Cardiac muscle cell (in vitro differentiated cells and primary cell): Measurements from ENCODE around the gene BRF1. TPM values are rescaled to one million over a fixed set of nuclear protein-coding genes. Genes with fewer than 3 reads are reported as not detected.

ENCODE experiments used
- DNase-seq, 2 donors: peaks; one replicate each; pipeline versions ENCODE4 v3.0.0 to v3.0.0-alpha.2; 2010 to 2017; ENCODE audit warnings: low read depth in 1 of 2, low spot score in 1 of 2
- H3K27ac ChIP-seq: fragments of 200-600 bp; sonication (generic); 2 replicates; pipeline ENCODE4 v1.5.1; 2016
- H3K27me3 ChIP-seq: fragments of 200-600 bp; sonication (generic); 2 replicates; pipeline ENCODE4 v1.6.0; 2016; ENCODE audit warnings: control low read depth
- H3K36me3 ChIP-seq: fragments of 200-600 bp; sonication (generic); 2 replicates; pipeline ENCODE4 v1.5.1; 2016; ENCODE audit warnings: control low read depth
- H3K4me1 ChIP-seq: fragments of 200-600 bp; sonication (generic); 2 replicates; pipeline ENCODE4 v1.8.1; 2017; ENCODE audit warnings: low read depth, mild to moderate bottlenecking, mixed run types
- H3K4me3 ChIP-seq: fragments of 200-600 bp; sonication (generic); 2 replicates; pipeline ENCODE4 v1.5.1; 2016; ENCODE audit warnings: mild to moderate bottlenecking
- H3K9me3 ChIP-seq: fragments of 200-600 bp; sonication (generic); 2 replicates; pipeline ENCODE4 v1.5.1; 2017; ENCODE audit warnings: low read depth, mild to moderate bottlenecking, control low read depth
- polyA plus RNA-seq: library from polyadenylated mRNA; unstranded; fragments of >200 nt; fragmentation: Nextera tagmentation; extraction: Ambion mirVana; gene quantifications from 2 replicates; pipeline ENCODE4 v1.2.1, GENCODE V29; 2016
- total RNA-seq: library from RNA; depleted of rRNA; stranded (reverse); fragments of >200 nt; gene quantifications from 2 replicates; pipeline ENCODE4 v1.2.3, GENCODE V29; 2016
- TF ChIP-seq, protein P1 (sequence below): IDR thresholded peaks from 2 replicates; pipeline ENCODE4 v1.5.1; 2012; ENCODE audit warnings: low read depth, mild to moderate bottlenecking, low read length

BRF1 gene
- total and polyA plus RNA-seq, 2 experiments from 2014 or later = 26.6 to 82.2 TPM

DNA sequence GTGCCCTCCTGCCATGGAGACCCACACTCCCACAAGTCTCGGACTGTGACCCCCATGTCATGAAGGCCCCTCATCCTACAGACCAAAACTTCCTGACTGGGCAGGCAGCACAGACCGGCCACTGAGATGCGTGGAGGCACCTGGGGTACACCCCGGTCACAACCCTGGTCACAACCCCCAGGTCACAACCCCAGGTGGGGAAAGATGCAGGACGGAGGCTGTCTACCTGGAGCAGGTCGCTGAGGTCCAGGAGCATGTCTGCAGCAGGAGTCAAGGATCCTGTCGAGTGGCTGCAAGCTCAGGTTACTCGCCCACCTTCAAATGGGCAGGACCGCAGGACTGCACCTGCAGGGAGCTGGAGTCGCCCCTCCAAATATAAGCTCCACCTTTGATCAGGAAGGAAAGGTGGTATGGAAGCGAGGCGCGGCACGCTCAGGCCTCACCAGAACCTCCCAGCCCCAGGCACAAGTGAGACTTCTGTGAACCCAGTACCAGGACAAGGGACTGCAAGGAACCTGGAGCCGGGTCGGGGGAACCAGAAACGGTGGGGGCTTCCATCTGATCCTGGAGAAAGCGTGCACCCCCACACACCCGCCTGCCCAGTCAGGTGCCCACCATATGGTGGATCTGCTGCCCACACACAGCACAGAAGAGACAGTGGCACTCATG, 44.4 kb downstream of the BRF1 start:
- TF ChIP-seq, protein P1, sequence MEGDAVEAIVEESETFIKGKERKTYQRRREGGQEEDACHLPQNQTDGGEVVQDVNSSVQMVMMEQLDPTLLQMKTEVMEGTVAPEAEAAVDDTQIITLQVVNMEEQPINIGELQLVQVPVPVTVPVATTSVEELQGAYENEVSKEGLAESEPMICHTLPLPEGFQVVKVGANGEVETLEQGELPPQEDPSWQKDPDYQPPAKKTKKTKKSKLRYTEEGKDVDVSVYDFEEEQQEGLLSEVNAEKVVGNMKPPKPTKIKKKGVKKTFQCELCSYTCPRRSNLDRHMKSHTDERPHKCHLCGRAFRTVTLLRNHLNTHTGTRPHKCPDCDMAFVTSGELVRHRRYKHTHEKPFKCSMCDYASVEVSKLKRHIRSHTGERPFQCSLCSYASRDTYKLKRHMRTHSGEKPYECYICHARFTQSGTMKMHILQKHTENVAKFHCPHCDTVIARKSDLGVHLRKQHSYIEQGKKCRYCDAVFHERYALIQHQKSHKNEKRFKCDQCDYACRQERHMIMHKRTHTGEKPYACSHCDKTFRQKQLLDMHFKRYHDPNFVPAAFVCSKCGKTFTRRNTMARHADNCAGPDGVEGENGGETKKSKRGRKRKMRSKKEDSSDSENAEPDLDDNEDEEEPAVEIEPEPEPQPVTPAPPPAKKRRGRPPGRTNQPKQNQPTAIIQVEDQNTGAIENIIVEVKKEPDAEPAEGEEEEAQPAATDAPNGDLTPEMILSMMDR = no peak
- Histone ChIP-seq H3K4me3 (no peak overlapping the region), H3K9me3 (no peaks in the 10 kb centered on the region), H3K36me3 (peaks cover 7% of the 10 kb centered on the region), H3K27me3 (no peaks in the 10 kb centered on the region), H3K4me1 (peaks cover 6% of the 10 kb centered on the region), H3K27ac (no peak overlapping the region)
- no peak for DNase-seq

DNA sequence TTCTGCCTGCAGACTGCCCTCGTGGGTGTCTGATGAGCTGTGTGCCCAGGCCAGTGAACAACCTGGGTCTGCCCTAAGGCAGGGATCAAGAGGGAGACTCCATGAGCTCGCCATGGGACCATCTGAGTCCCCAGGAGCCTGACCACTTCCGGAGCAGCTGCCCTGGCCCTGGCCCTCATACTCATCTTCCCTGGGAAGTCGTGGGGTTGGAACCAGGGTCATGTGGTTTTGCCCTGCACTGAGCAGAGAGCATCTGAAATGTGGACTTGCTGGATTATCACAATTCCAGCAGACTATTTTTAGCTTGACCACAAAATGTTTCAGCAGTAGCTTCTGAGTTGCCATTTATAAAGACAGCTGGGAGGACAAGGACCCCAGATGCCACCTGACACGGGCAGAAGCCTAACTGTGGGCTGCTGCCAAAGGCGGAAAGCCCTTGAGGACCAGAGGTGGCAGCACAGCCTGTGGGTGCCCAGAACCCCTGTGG, 45.7 kb downstream of the BRF1 start:
- no peak overlapping the region for H3K4me3 ChIP-seq
- H3K36me3 ChIP-seq = peaks cover 7% of the 10 kb centered on the region
- TF ChIP-seq, protein P1 = no peak
- H3K9me3 ChIP-seq = no peaks in the 10 kb centered on the region
- peak overlapping the region; percentile 67 for H3K27ac ChIP-seq
- DNase-seq = peak in 1 of 2 donors; percentile 14
- H3K4me1 ChIP-seq = peaks cover 6% of the 10 kb centered on the region
- H3K27me3 ChIP-seq = no peaks in the 10 kb centered on the region

DNA sequence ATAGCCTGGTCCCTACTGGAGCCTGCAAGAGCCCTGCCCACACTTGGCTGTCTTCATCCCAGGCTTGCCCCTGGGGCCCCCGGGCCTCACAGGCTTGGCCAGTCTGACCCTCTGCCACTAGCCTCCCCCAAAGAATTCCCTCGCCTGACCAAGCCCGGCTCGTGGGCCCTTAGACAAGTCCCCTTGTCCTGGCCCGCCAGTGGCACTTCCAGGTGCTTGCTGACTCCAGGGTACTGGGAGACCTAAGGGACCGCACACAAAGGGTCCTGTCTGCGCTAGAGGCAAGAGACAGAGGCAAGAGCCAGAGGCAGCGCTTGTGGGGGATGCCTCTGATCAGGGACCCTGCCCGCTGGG, 47.5 kb downstream of the BRF1 start:
- Histone ChIP-seq H3K9me3 (no peaks in the 10 kb centered on the region), H3K4me3 (no peak overlapping the region), H3K36me3 (peaks cover 7% of the 10 kb centered on the region), H3K27me3 (no peaks in the 10 kb centered on the region), H3K27ac (no peak overlapping the region), H3K4me1 (peaks cover 6% of the 10 kb centered on the region)
- TF ChIP-seq, protein P1 = no peak
- DNase-seq = no peak

DNA sequence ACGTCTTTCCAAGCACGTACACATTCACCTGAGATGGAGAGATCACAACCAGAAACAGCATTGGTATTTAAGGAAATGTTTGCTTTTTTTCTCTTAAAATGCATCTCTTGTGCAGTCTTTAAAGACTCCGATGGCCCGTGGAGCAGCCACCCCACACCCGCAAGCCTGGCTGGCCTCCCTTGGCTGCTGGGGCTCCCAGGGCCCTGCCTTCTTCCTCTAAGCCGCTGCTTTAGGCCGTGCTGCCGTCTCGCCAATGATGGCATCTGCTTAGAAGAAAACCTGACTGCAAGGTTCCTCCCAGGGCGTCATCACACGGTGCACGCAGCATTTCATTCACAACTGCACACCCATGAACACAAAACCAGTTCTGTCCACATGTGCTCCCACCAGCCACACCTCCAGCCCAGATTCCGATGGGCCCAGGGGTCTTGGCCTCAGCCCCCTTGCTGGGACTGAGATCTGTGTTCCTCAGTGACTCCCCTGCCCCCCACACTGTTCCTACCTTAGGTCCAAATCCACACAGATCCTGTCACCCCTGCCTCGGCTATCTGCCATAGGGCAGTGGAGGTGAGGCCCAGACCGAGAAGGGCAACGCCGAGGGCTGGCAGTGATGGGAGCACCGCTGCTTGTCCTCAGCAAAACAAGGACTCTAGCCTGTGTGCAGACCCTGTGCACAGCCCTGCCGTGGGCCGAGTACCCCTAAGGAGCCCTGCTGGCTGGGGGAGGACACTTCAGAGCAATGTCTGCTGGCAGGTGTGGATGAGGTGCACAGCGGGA, 48.1 kb downstream of the BRF1 start:
- Histone ChIP-seq H3K27ac (no peak overlapping the region), H3K4me3 (no peak overlapping the region), H3K4me1 (peaks cover 9% of the 10 kb centered on the region), H3K9me3 (no peaks in the 10 kb centered on the region), H3K27me3 (no peaks in the 10 kb centered on the region), H3K36me3 (peaks cover 7% of the 10 kb centered on the region)
- TF ChIP-seq, protein P1 = no peak
- DNase-seq = no peak

DNA sequence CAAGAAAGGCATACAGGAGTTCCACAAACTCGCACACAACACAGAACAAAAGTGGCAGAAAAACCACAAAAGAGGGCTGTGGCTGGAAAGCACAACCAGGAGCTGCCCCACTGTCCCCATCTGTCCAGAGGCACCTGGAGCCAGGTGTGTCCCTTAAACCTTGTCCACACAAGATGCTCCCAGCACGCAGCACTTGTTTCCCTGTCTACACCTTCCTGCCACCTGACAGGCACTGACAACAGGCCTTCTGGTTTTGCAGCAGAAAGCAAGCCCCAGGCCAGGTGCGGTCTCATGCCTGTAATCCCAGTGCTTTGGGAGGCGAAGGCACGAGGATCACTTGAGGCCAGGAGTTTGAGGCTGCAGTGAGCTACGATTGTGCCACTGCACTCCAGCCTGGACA, 48.9 kb downstream of the BRF1 start:
- Histone ChIP-seq H3K9me3 (no peaks in the 10 kb centered on the region), H3K36me3 (peaks cover 7% of the 10 kb centered on the region), H3K4me3 (no peak overlapping the region), H3K27me3 (no peaks in the 10 kb centered on the region), H3K27ac (no peak overlapping the region), H3K4me1 (peaks cover 11% of the 10 kb centered on the region)
- no peak for DNase-seq
- TF ChIP-seq, protein P1 = no peak
